ENCODE measurements around the gene CAMK1D. TPM values are rescaled to one million over a fixed set of nuclear protein-coding genes. Genes with fewer than 3 reads are reported as not detected.

CAMK1D gene
- polyA plus RNA-seq, 1 of the 3 experiments (the other 2 are of a cell fraction), result 4.1 TPM

GRCh38 chr10:12463459-12463838 is 114.1 kb downstream of the CAMK1D start:
- Histone ChIP-seq H3K9ac (no peak overlapping the region), H3F3A (replicated peaks; ENCODE audit: insufficient read depth) (peaks cover 5% of the 10 kb centered on the region), H3K4me3 (ENCODE audit: low read depth in 2 of 2, low read length in 1 of 2) (no peak overlapping the region), H3K9me2 (no peaks in the 10 kb centered on the region), H3K79me2 (ENCODE audit: insufficient read depth) (no peaks in the 10 kb centered on the region), H3K4me2 (no peak overlapping the region), H2AFZ (ENCODE audit: low read depth) (no peak overlapping the region), H3K36me3 (replicated peaks in 1 of 2; ENCODE audit: control insufficient read depth in 1 of 2, insufficient read depth in 2 of 2, low read length in 1 of 2) (no peaks in the 10 kb centered on the region), H3K4me1 (ENCODE audit: control insufficient read depth in 1 of 2, insufficient read depth in 2 of 2, low read depth in 1 of 2, low read length in 1 of 2) (peaks cover 0 to 9% of the 10 kb centered on the region in 2 experiments; a peak in 1 of 4 replicates), H4K20me1 (ENCODE audit: insufficient read depth) (no peaks in the 10 kb centered on the region), H3K9me3 (no peaks in the 10 kb centered on the region), H3K27me3 (ENCODE audit: insufficient read depth) (no peaks in the 10 kb centered on the region), H3K27ac (ENCODE audit: low read depth in 2 of 2, low read length in 1 of 2) (no peak overlapping the region)
- POLR2A ChIA-PET, result no interaction called here
- DNase-seq, result no peak
- TF ChIP-seq, protein P1, sequence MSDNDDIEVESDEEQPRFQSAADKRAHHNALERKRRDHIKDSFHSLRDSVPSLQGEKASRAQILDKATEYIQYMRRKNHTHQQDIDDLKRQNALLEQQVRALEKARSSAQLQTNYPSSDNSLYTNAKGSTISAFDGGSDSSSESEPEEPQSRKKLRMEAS (IDR thresholded peaks at IDR 0.05; ENCODE audit: low read depth), result no peak
- no peak for TF ChIP-seq NRF1 (IDR thresholded peaks at IDR 0.05; ENCODE audit: low read depth, low read length)
- TF ChIP-seq YY1 (IDR thresholded peaks at IDR 0.05; ENCODE audit: low read depth), result no peak
- 91% methylated on average over 5 of the region's 5 CpGs for WGBS (ENCODE audit: low lambda C conversion rate)
- CTCF ChIA-PET, result no interaction called here

DNA sequence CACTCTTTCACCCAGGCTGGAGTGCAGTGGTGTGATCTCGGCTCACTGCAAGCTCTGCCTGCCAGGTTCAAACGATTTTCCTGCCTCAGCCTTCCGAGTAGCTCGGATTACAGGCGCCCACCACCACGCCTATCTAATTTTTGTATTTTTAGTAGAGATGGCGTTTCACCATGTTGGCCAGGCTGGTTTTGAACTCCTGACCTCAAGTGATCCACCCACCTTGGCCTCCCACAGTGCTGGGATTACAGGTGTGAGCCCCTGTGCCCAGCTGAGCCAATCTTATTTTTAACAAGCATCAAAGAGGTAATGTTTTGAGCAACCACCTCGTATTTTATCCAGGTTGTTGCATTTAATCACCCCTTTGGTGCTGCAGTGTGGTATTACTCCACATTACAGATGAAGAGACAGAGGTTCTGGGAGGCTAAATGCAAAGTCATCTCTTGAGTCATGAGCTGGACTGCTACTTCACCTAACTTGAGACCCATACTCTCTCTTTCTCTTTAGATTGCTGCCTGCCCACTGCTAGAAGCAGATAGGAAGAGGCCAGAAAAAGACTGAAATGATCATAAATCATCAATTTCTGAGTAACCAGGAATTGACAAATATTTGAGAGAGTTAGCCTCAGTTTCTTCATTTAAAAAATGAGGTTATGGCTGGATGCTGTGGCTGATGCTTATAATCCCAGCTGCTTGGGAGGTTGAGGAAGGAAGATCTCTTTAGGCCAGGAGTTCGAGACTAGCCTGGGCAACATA is 116.2 kb downstream of the CAMK1D start:
- no peaks in the 10 kb centered on the region for H3K9me3 ChIP-seq
- no peak for DNase-seq
- H3K79me2 ChIP-seq (ENCODE audit: insufficient read depth), result no peaks in the 10 kb centered on the region
- no peaks in the 10 kb centered on the region for H3K9me2 ChIP-seq
- no peaks in the 10 kb centered on the region for H3K4me1 ChIP-seq (ENCODE audit: control insufficient read depth in 1 of 2, insufficient read depth in 2 of 2, low read depth in 1 of 2, low read length in 1 of 2)
- no peak overlapping the region for H3K9ac ChIP-seq
- H2AFZ ChIP-seq (ENCODE audit: low read depth), result no peak overlapping the region
- H3K27me3 ChIP-seq (ENCODE audit: insufficient read depth), result no peaks in the 10 kb centered on the region
- TF ChIP-seq ELF1 (IDR thresholded peaks at IDR 0.05), result no peak
- POLR2A ChIA-PET, result no interaction called here
- no peaks in the 10 kb centered on the region for H3F3A ChIP-seq (replicated peaks; ENCODE audit: insufficient read depth)
- 81% methylated on average over 9 of the region's 9 CpGs for WGBS (ENCODE audit: low lambda C conversion rate)
- no peak overlapping the region for H3K4me3 ChIP-seq (ENCODE audit: low read depth in 2 of 2, low read length in 1 of 2)
- no peaks in the 10 kb centered on the region for H4K20me1 ChIP-seq (ENCODE audit: insufficient read depth)
- H3K36me3 ChIP-seq (replicated peaks in 1 of 2; ENCODE audit: control insufficient read depth in 1 of 2, insufficient read depth in 2 of 2, low read length in 1 of 2), result no peaks in the 10 kb centered on the region
- H3K4me2 ChIP-seq, result no peak overlapping the region
- no peak overlapping the region for H3K27ac ChIP-seq (ENCODE audit: low read depth in 2 of 2, low read length in 1 of 2)
- CTCF ChIA-PET, result interaction anchor here (0.6 kb wide), 1 partner anchor 440 kb away, joined by 3 read pairs; no protein-coding TSS in a partner anchor

GRCh38 chr10:12466704-12467305 is 117.5 kb downstream of the CAMK1D start:
- ChIA-PET CTCF (interaction anchor here (0.5 kb wide), 1 partner anchor 252 kb away, joined by 3 read pairs; no protein-coding TSS in a partner anchor), POLR2A (no interaction called here)
- Histone ChIP-seq H3K4me1 (ENCODE audit: control insufficient read depth in 1 of 2, insufficient read depth in 2 of 2, low read depth in 1 of 2, low read length in 1 of 2) (no peaks in the 10 kb centered on the region), H3K4me2 (no peak overlapping the region), H3F3A (replicated peaks; ENCODE audit: insufficient read depth) (no peaks in the 10 kb centered on the region), H3K27me3 (ENCODE audit: insufficient read depth) (no peaks in the 10 kb centered on the region), H3K9me3 (no peaks in the 10 kb centered on the region), H3K9ac (no peak overlapping the region), H3K9me2 (no peaks in the 10 kb centered on the region), H3K79me2 (ENCODE audit: insufficient read depth) (no peaks in the 10 kb centered on the region), H3K27ac (ENCODE audit: low read depth in 2 of 2, low read length in 1 of 2) (no peak overlapping the region), H2AFZ (ENCODE audit: low read depth) (no peak overlapping the region), H4K20me1 (ENCODE audit: insufficient read depth) (no peaks in the 10 kb centered on the region), H3K4me3 (ENCODE audit: low read depth in 2 of 2, low read length in 1 of 2) (no peak overlapping the region), H3K36me3 (replicated peaks in 1 of 2; ENCODE audit: control insufficient read depth in 1 of 2, insufficient read depth in 2 of 2, low read length in 1 of 2) (no peaks in the 10 kb centered on the region)
- TF ChIP-seq MEF2A (IDR thresholded peaks at IDR 0.05; ENCODE audit: borderline replicate concordance, low read depth) (no peak), RCOR1 (IDR thresholded peaks at IDR 0.05; ENCODE audit: low read length) (no peak), FOXJ3 (CRISPR knock-in tag; IDR thresholded peaks at IDR 0.05) (no peak), TCF12 (IDR thresholded peaks at IDR 0.05) (no peak), NRF1 (IDR thresholded peaks at IDR 0.05; ENCODE audit: low read depth, low read length) (no peak), EP300 (IDR thresholded peaks at IDR 0.05; ENCODE audit: borderline replicate concordance in 1 of 2, low read depth in 1 of 2, low read length in 1 of 2) (no peak)
- TF ChIP-seq, protein P2, sequence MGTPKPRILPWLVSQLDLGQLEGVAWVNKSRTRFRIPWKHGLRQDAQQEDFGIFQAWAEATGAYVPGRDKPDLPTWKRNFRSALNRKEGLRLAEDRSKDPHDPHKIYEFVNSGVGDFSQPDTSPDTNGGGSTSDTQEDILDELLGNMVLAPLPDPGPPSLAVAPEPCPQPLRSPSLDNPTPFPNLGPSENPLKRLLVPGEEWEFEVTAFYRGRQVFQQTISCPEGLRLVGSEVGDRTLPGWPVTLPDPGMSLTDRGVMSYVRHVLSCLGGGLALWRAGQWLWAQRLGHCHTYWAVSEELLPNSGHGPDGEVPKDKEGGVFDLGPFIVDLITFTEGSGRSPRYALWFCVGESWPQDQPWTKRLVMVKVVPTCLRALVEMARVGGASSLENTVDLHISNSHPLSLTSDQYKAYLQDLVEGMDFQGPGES (IDR thresholded peaks at IDR 0.05; ENCODE audit: low read depth, low read length), result no peak
- TF ChIP-seq, protein P3, sequence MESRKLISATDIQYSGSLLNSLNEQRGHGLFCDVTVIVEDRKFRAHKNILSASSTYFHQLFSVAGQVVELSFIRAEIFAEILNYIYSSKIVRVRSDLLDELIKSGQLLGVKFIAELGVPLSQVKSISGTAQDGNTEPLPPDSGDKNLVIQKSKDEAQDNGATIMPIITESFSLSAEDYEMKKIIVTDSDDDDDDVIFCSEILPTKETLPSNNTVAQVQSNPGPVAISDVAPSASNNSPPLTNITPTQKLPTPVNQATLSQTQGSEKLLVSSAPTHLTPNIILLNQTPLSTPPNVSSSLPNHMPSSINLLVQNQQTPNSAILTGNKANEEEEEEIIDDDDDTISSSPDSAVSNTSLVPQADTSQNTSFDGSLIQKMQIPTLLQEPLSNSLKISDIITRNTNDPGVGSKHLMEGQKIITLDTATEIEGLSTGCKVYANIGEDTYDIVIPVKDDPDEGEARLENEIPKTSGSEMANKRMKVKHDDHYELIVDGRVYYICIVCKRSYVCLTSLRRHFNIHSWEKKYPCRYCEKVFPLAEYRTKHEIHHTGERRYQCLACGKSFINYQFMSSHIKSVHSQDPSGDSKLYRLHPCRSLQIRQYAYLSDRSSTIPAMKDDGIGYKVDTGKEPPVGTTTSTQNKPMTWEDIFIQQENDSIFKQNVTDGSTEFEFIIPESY (IDR thresholded peaks at IDR 0.05; ENCODE audit: borderline replicate concordance, low read depth), result no peak
- WGBS (ENCODE audit: low lambda C conversion rate), result 84% methylated on average over 14 of the region's 17 CpGs
- DNase-seq, result no peak

All from SK-N-SH (cell line).